HEK293T (cell line): ENCODE results near the gene B4GALT7.
"Not testable (repeated sequence)": the region's sequence is repeated elsewhere in the genome, so short reads cannot be mapped to it uniquely, and the experiment has no call there.

Source experiments
- CTCF ChIA-PET: fragments of 350-600 bp; formaldehyde crosslinking; extraction: SDS; loops from one replicate; lab custom pipeline; 2021; ENCODE audit warnings: antibody characterized with exemption, inconsistent platforms; lab: Yijun Ruan, JAX
- POLR2A ChIA-PET: fragments of 350-600 bp; formaldehyde crosslinking; extraction: SDS; loops from one replicate; lab custom pipeline; 2020; ENCODE audit warnings: antibody characterized with exemption, inconsistent platforms; lab: Yijun Ruan, JAX
- DNase-seq: peaks from one replicate; pipeline ENCODE4 v3.0.0; 2012; ENCODE audit warnings: mixed read lengths; ENCODE audit errors: extremely low spot score
- ARNT ChIP-seq: fragments of 450-650 bp; IDR thresholded peaks from 2 replicates; pipeline ENCODE4 v1.6.1; 2017; ENCODE audit warnings: mild to moderate bottlenecking
- BHLHE40 ChIP-seq: fragments of 450-650 bp; IDR thresholded peaks from 2 replicates; pipeline ENCODE4 v1.6.1; 2016; ENCODE audit warnings: mild to moderate bottlenecking, moderate library complexity, borderline replicate concordance
- CTBP1 ChIP-seq: fragments of 450-650 bp; IDR thresholded peaks from 2 replicates; pipeline ENCODE4 v1.6.1; 2016; ENCODE audit warnings: borderline replicate concordance
- ELF4 ChIP-seq: fragments of 450-650 bp; IDR thresholded peaks from 2 replicates; pipeline ENCODE4 v1.6.1; 2017; ENCODE audit warnings: antibody characterized with exemption
- FOXA1 ChIP-seq: fragments of 450-650 bp; IDR thresholded peaks from 2 replicates; pipeline ENCODE4 v1.6.1; 2016; ENCODE audit warnings: mild to moderate bottlenecking
- FOXK2 ChIP-seq: fragments of 450-650 bp; IDR thresholded peaks from 2 replicates; pipeline ENCODE4 v1.6.1; 2016; ENCODE audit warnings: mild to moderate bottlenecking
- FOXM1 ChIP-seq: fragments of 450-650 bp; IDR thresholded peaks from 2 replicates; pipeline ENCODE4 v1.6.1; 2017; ENCODE audit warnings: mild to moderate bottlenecking, borderline replicate concordance
- HDGF ChIP-seq: fragments of 450-650 bp; IDR thresholded peaks from 2 replicates; pipeline ENCODE4 v1.6.1; 2017; ENCODE audit warnings: antibody characterized with exemption, borderline replicate concordance
- L3MBTL2 ChIP-seq: fragments of 450-650 bp; conservative IDR thresholded peaks from 2 replicates; pipeline ENCODE4 v1.6.1; 2016; ENCODE audit warnings: mild to moderate bottlenecking
- LEF1 ChIP-seq: fragments of 450-650 bp; IDR thresholded peaks from 2 replicates; pipeline ENCODE4 v1.6.1; 2017; ENCODE audit warnings: mild to moderate bottlenecking, borderline replicate concordance
- NFRKB ChIP-seq: fragments of 450-650 bp; IDR thresholded peaks from 2 replicates; pipeline ENCODE4 v1.6.1; 2016; ENCODE audit warnings: mild to moderate bottlenecking, moderate library complexity
- PKNOX1 ChIP-seq: fragments of 450-650 bp; IDR thresholded peaks from 2 replicates; pipeline ENCODE4 v1.6.1; 2016
- SP1 ChIP-seq: fragments of 450-650 bp; IDR thresholded peaks from 2 replicates; pipeline ENCODE4 v1.6.1; 2017
- SUZ12 ChIP-seq: fragments of 450-650 bp; IDR thresholded peaks from 2 replicates; pipeline ENCODE4 v1.6.1; 2016; ENCODE audit warnings: mild to moderate bottlenecking
- TARDBP ChIP-seq: fragments of 450-650 bp; IDR thresholded peaks from 2 replicates; pipeline ENCODE4 v1.6.1; 2016
- ZNF384 ChIP-seq: fragments of 450-650 bp; IDR thresholded peaks from 2 replicates; pipeline ENCODE4 v1.6.1; 2016

Gene B4GALT7

DNA sequence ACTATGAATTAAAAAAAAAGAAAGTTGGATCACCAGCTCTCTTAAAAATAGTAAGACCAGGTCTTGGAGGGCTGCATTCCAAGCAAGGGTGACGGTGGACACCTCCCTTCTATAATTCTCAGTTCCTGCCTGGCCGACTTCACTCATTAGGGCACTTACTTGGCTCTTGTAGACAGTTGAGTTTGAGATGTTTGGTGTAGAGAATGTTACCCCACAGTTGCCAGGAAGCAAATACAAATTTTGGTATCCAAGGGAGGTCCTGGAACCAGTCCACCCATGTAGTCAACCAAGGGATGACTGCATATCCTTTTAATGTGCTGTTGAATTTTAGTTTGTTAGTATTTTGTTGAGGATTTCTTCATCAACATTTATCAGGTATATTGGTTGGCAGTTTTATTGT, 20.6 kb downstream of the B4GALT7 start:
- POLR2A ChIA-PET: no interaction called here
- CTCF ChIA-PET: no interaction called here
- TF ChIP-seq HDGF (no peak), BHLHE40 (no peak), TARDBP (no peak), FOXK2 (no peak), NFRKB (no peak), L3MBTL2 (no peak), ZNF384 (no peak), FOXA1 (no peak), SUZ12 (no peak), CTBP1 (no peak), ARNT (no peak), PKNOX1 (no peak), FOXM1 (no peak), SP1 (no peak), ELF4 (no peak), LEF1 (no peak)

GRCh38 chr5:177624172-177624571, 24.2 kb downstream of the B4GALT7 start:
- DNase-seq, POLR2A ChIA-PET, CTCF ChIA-PET: not testable (repeated sequence)

More for the DNA sequence above, 20.6 kb downstream of the B4GALT7 start:
- no peak for DNase-seq

DNA sequence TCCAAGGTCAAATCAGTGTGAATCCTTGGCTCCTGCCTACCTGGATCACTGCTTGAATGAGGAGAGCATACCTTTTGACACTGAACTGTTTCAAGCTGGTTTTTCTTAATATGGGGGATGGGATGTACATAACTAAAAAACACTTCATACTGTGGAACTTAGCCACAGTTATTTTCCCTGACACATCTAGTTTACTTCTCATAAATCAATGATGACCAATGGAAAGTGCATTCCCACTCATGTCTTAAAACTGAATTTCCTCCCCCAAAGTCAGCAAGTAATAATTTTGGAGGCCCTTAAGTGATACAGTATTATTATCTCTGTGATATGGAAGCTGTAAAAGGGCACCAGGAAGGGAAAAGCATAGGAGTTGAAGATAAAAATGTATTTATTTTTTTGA, 30.3 kb downstream of the B4GALT7 start:
- DNase-seq, POLR2A ChIA-PET, CTCF ChIA-PET: not testable (repeated sequence)

DNA sequence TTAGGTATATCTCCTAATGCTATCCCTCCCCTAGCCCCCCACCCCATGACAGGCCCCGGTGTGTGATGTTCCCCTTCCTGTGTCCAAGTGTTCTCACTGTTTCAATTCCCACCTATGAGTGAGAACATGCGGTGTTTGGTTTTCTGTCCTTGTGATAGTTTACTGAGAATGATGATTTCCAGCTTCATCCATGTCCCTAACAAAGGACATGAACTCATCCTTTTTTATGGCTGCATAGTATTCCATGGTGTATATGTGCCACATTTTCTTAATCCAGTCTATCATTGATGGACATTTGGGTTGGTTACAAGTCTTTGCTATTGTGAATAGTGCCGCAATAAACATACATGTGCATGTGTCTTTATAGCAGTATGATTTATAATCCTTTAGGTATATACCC, 35.0 kb downstream of the B4GALT7 start:
- POLR2A ChIA-PET, DNase-seq, CTCF ChIA-PET: not testable (repeated sequence)

GRCh38 chr5:177645462-177645861, 45.5 kb downstream of the B4GALT7 start:
- CTCF ChIA-PET, POLR2A ChIA-PET: not testable (repeated sequence)

GRCh38 chr5:177651235-177651634, 51.3 kb downstream of the B4GALT7 start:
- POLR2A ChIA-PET, DNase-seq, CTCF ChIA-PET: not testable (repeated sequence)

More at GRCh38 chr5:177645462-177645861, 45.5 kb downstream of the B4GALT7 start:
- DNase-seq: not testable (repeated sequence)

DNA sequence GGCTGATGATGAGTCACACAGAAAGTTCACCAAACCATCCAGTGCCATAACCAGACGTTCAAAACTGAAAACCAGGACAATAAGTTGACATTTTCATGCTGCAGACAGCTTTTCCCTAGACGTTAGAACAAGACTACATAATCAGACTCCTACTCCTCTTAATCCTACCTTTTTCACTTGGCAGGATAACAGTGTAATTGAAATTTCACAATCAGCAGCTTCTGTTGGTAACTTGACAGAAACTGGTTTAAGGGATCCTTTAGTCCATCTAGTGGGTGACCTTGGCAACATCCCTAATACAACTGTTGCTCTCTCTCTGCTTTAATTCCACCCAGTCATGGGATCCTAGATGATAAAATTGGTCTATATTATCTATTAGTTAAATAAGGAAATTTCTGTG, 57.9 kb downstream of the B4GALT7 start:
- DNase-seq, CTCF ChIA-PET, POLR2A ChIA-PET: not testable (repeated sequence)

DNA sequence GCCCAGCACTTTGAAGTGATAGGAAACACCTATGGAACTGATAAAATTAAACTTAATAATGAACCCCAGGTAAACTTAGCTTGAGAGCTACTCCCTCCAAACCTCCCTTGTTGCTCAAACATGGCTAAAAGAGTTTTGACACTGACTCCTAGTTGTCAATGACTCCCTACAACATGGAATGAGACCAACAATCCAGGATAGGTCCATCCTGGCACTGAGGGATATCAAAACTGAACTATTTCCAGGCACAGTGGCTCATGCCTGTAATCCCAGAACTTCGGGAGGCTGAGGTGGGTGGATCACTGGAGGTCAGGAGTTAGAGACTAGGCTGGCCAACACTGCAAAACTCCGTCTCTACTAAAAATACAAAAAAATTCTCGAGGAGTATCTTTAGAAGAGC, 58.6 kb downstream of the B4GALT7 start:
- POLR2A ChIA-PET, DNase-seq, CTCF ChIA-PET: not testable (repeated sequence)
